ENCODE results near the gene TMEM239. TPM values are rescaled to one million over a fixed set of nuclear protein-coding genes. Genes with fewer than 3 reads are reported as not detected.

TMEM239 gene
- total and polyA plus RNA-seq, 9 donors: 0.11 TPM; not detected in 8

GRCh38 chr20:2799271-2799670 is 16.9 kb upstream of the TMEM239 start:
- H3K27ac ChIP-seq (ENCODE audit: low read length): peak overlapping the region; percentile 49
- H3K4me1 ChIP-seq (ENCODE audit: control insufficient read depth, insufficient read depth, low read length): peaks cover 23% of the 10 kb centered on the region
- no peak for DNase-seq
- no peaks in the 10 kb centered on the region for H3K9me3 ChIP-seq (replicated peaks; ENCODE audit: control insufficient read depth, low read depth, low read length)
- H3K36me3 ChIP-seq (ENCODE audit: control insufficient read depth, insufficient read depth, low read length): peaks cover 31% of the 10 kb centered on the region
- H3K4me3 ChIP-seq (ENCODE audit: low read length): peak overlapping the region; percentile 74
- peaks cover 39% of the 10 kb centered on the region for H3K27me3 ChIP-seq (ENCODE audit: control insufficient read depth, insufficient read depth, low read length)
- 13% methylated on average over 9 of the region's 9 CpGs for WGBS (ENCODE audit: insufficient coverage)

DNA sequence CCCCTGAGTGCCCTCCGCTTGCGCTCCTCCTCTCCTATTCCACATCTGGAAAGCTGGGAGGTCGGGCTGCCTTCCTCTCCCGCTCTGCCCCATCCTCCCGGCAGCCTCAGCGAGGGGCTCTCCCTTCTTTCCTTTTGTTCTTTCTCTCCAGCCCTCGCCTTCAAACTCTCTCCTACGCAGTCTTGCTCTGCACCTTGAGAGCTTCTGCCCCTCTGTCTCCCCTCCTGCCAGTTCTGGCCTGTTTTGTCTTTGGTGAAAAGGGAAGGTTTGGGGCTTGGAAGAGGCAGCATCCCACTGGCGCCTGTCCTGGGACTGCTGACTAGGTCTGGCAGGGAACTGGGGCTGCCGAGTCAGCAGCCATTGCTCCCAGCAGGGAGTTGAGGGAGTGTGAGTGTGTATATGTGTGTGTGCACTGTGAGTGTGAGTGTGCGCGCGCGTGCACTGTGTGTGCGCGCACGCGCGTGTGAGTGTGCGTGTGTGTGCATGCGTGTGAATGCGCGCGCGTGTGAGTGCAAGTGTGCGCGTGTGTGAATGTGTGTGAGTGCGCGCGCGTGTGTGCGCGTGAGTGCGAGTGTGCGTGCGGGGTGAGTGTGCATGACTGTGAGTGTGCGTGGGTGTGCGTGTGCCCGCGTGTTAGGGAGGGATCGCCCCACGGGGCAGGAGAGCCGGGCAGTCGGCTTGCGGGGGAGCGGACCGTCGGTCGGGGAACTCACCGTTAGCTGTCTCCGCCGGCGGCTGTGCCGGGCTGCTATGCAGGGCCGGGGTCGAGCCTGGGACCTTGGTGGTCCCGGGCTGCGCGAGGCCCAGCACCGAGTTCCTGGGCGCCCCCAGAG is 16.3 kb upstream of the TMEM239 start:
- H3K4me1 ChIP-seq (ENCODE audit: control insufficient read depth, insufficient read depth, low read length): peaks cover 27% of the 10 kb centered on the region
- peak overlapping the region; percentile 65 for H3K27ac ChIP-seq (ENCODE audit: low read length)
- H3K9me3 ChIP-seq (replicated peaks; ENCODE audit: control insufficient read depth, low read depth, low read length): no peaks in the 10 kb centered on the region
- peak overlapping the region; percentile 74 for H3K4me3 ChIP-seq (ENCODE audit: low read length)
- H3K27me3 ChIP-seq (ENCODE audit: control insufficient read depth, insufficient read depth, low read length): peaks cover 45% of the 10 kb centered on the region
- DNase-seq: peak; percentile 60
- H3K36me3 ChIP-seq (ENCODE audit: control insufficient read depth, insufficient read depth, low read length): peaks cover 29% of the 10 kb centered on the region
- WGBS (ENCODE audit: insufficient coverage): 1% methylated on average over 46 of the region's 61 CpGs

GRCh38 chr20:2800521-2801285 is 15.5 kb upstream of the TMEM239 start, which contains the start of gene CPXM1:
CPXM1 (minus strand) TSS chr20:2800627; CDS start chr20:2800572, 55 bp downstream.
- Histone ChIP-seq H3K36me3 (ENCODE audit: control insufficient read depth, insufficient read depth, low read length) (peaks cover 21% of the 10 kb centered on the region), H3K9me3 (replicated peaks; ENCODE audit: control insufficient read depth, low read depth, low read length) (no peaks in the 10 kb centered on the region), H3K4me3 (ENCODE audit: low read length) (peak within 1 kb of the TSS; percentile 74), H3K27me3 (ENCODE audit: control insufficient read depth, insufficient read depth, low read length) (peaks cover 53% of the 10 kb centered on the region), H3K4me1 (ENCODE audit: control insufficient read depth, insufficient read depth, low read length) (peaks cover 29% of the 10 kb centered on the region), H3K27ac (ENCODE audit: low read length) (peak within 1 kb of the TSS; percentile 65)
- whole genome bisulfite sequencing (ENCODE audit: insufficient coverage): 0% methylated on average over 40 of the region's 52 CpGs
- peak; percentile 75 for DNase-seq

GRCh38 chr20:2801286-2801728 is 14.9 kb upstream of the TMEM239 start:
- WGBS (ENCODE audit: insufficient coverage): 6% methylated on average over 11 of the region's 13 CpGs
- H3K4me3 ChIP-seq (ENCODE audit: low read length): peak overlapping the region; percentile 74

GRCh38 chr20:2804041-2804828 is 11.9 kb upstream of the TMEM239 start:
- peaks cover 24% of the 10 kb centered on the region for H3K4me1 ChIP-seq (ENCODE audit: control insufficient read depth, insufficient read depth, low read length)
- H3K4me3 ChIP-seq (ENCODE audit: low read length): no peak overlapping the region
- H3K9me3 ChIP-seq (replicated peaks; ENCODE audit: control insufficient read depth, low read depth, low read length): no peaks in the 10 kb centered on the region
- no peak overlapping the region for H3K27ac ChIP-seq (ENCODE audit: low read length)
- no peak for DNase-seq
- WGBS (ENCODE audit: insufficient coverage): 43% methylated on average over 14 of the region's 16 CpGs
- H3K36me3 ChIP-seq (ENCODE audit: control insufficient read depth, insufficient read depth, low read length): no peaks in the 10 kb centered on the region
- H3K27me3 ChIP-seq (ENCODE audit: control insufficient read depth, insufficient read depth, low read length): peaks cover 80% of the 10 kb centered on the region

More at GRCh38 chr20:2801286-2801728, 14.9 kb upstream of the TMEM239 start:
- peaks cover 29% of the 10 kb centered on the region for H3K4me1 ChIP-seq (ENCODE audit: control insufficient read depth, insufficient read depth, low read length)
- peaks cover 59% of the 10 kb centered on the region for H3K27me3 ChIP-seq (ENCODE audit: control insufficient read depth, insufficient read depth, low read length)
- H3K9me3 ChIP-seq (replicated peaks; ENCODE audit: control insufficient read depth, low read depth, low read length): no peaks in the 10 kb centered on the region
- peaks cover 21% of the 10 kb centered on the region for H3K36me3 ChIP-seq (ENCODE audit: control insufficient read depth, insufficient read depth, low read length)
- no peak overlapping the region for H3K27ac ChIP-seq (ENCODE audit: low read length)
- no peak for DNase-seq

DNA sequence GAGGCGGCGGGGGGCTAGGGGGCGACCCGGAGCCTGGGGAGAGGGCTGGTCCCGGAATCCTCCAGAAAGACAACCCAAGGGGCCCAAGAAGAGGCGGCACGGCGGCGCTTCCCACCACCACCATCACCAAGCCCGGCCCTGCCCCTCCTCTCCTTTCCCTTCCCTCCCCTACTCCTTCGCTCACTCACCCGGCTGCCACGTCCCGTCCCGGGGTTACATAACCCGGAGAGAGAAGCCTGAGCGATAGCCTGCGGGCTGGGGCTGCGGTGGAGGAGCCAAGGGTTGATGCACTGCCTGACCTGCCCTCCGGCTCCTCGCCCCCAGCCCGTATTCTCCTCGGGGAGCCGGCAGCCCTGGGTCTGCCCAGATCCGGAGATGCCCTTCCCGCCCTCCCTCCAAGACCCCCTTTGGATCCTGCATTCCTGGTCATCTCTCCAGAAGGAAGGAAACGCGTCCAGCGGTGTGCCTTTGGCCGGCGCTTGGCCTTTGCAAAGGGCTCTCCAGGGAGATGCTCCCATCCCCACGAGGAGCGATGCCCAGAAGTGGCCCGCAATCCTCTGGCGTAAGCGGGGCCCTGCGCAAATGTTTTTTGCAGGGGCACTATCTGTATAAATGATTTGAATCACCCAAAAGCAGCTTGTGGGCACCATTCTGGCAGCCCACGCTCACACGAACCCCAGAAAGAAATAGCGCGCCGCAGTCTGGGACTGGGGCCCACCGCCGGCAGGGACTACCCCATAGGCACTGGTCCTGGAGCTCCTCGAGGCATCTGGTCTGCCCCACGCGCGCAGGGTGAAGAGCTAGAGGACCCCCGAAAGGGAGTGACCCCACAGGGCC is 11.1 kb upstream of the TMEM239 start:
- peaks cover 77% of the 10 kb centered on the region for H3K27me3 ChIP-seq (ENCODE audit: control insufficient read depth, insufficient read depth, low read length)
- DNase-seq: no peak
- H3K36me3 ChIP-seq (ENCODE audit: control insufficient read depth, insufficient read depth, low read length): no peaks in the 10 kb centered on the region
- H3K9me3 ChIP-seq (replicated peaks; ENCODE audit: control insufficient read depth, low read depth, low read length): no peaks in the 10 kb centered on the region
- no peak overlapping the region for H3K4me3 ChIP-seq (ENCODE audit: low read length)
- no peak overlapping the region for H3K27ac ChIP-seq (ENCODE audit: low read length)
- H3K4me1 ChIP-seq (ENCODE audit: control insufficient read depth, insufficient read depth, low read length): peaks cover 16% of the 10 kb centered on the region
- WGBS (ENCODE audit: insufficient coverage): 4% methylated on average over 41 of the region's 49 CpGs

- peaks cover 14% of the 10 kb centered on the region for H3K4me1 ChIP-seq (ENCODE audit: control insufficient read depth, insufficient read depth, low read length)
- no peak for DNase-seq
- WGBS (ENCODE audit: insufficient coverage): 7% methylated on average over 19 of the region's 22 CpGs
- H3K27me3 ChIP-seq (ENCODE audit: control insufficient read depth, insufficient read depth, low read length): peaks cover 75% of the 10 kb centered on the region
- no peaks in the 10 kb centered on the region for H3K9me3 ChIP-seq (replicated peaks; ENCODE audit: control insufficient read depth, low read depth, low read length)
- no peak overlapping the region for H3K27ac ChIP-seq (ENCODE audit: low read length)
- no peaks in the 10 kb centered on the region for H3K36me3 ChIP-seq (ENCODE audit: control insufficient read depth, insufficient read depth, low read length)
- no peak overlapping the region for H3K4me3 ChIP-seq (ENCODE audit: low read length)
Measured at GRCh38 chr20:2805689-2806350, 10.3 kb upstream of the TMEM239 start.

DNA sequence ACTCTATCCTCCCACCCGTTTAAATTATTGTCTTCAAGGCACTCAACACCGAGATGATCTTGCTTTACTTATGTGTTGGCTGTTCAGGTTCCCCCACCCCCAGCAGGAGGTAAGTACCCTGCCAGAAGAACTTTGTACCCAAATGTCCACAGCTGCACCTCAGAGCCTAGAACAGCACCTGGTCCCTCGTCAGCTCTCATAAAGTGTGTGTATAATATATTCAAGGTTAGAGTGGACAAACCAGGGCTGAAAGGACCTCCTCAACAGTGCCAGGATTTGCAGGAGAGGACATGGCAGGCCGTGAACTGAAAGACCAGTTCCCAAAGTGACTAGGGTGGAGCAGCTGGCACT is 9.8 kb upstream of the TMEM239 start:
- no peaks in the 10 kb centered on the region for H3K9me3 ChIP-seq (replicated peaks; ENCODE audit: control insufficient read depth, low read depth, low read length)
- no peak for DNase-seq
- no peaks in the 10 kb centered on the region for H3K36me3 ChIP-seq (ENCODE audit: control insufficient read depth, insufficient read depth, low read length)
- H3K27me3 ChIP-seq (ENCODE audit: control insufficient read depth, insufficient read depth, low read length): peaks cover 70% of the 10 kb centered on the region
- no peak overlapping the region for H3K27ac ChIP-seq (ENCODE audit: low read length)
- 7% methylated on average over 3 of the region's 4 CpGs for WGBS (ENCODE audit: insufficient coverage)
- peaks cover 9% of the 10 kb centered on the region for H3K4me1 ChIP-seq (ENCODE audit: control insufficient read depth, insufficient read depth, low read length)
- no peak overlapping the region for H3K4me3 ChIP-seq (ENCODE audit: low read length)

- Histone ChIP-seq H3K4me3 (ENCODE audit: low read length) (no peak overlapping the region), H3K27me3 (ENCODE audit: control insufficient read depth, insufficient read depth, low read length) (peaks cover 64% of the 10 kb centered on the region), H3K36me3 (ENCODE audit: control insufficient read depth, insufficient read depth, low read length) (no peaks in the 10 kb centered on the region), H3K27ac (ENCODE audit: low read length) (no peak overlapping the region), H3K4me1 (ENCODE audit: control insufficient read depth, insufficient read depth, low read length) (peaks cover 6% of the 10 kb centered on the region), H3K9me3 (replicated peaks; ENCODE audit: control insufficient read depth, low read depth, low read length) (no peaks in the 10 kb centered on the region)
- 88% methylated on average over 3 of the region's 4 CpGs for WGBS (ENCODE audit: insufficient coverage)
- DNase-seq: no peak
Measured at GRCh38 chr20:2807019-2807418, 9.1 kb upstream of the TMEM239 start.

Measured in muscle of leg (tissue), 11 donors.